GM10847 (cell line): Measurements from ENCODE around the gene NFKB1.

Experiments
- POLR2A ChIP-seq: IDR thresholded peaks from 2 replicates; pipeline ENCODE4 v1.6.1; 2011; ENCODE audit not compliant: insufficient read length; ENCODE audit errors: extremely low read depth

Gene NFKB1

GRCh38 chr4:102589743-102590142, 88.6 kb downstream of the NFKB1 start:
- TF ChIP-seq POLR2A: no peak

GRCh38 chr4:102592256-102592655, 91.1 kb downstream of the NFKB1 start:
- no peak for TF ChIP-seq POLR2A

- TF ChIP-seq POLR2A: no peak
These were observed 92.0 kb downstream of the NFKB1 start for GRCh38 chr4:102593147-102593546.

- TF ChIP-seq POLR2A: no peak
These were observed 92.8 kb downstream of the NFKB1 start for GRCh38 chr4:102594000-102594399.

GRCh38 chr4:102596532-102596931, 95.4 kb downstream of the NFKB1 start:
- no peak for TF ChIP-seq POLR2A

- no peak for TF ChIP-seq POLR2A
These were observed 97.1 kb downstream of the NFKB1 start for GRCh38 chr4:102598086-102598761.

- no peak for TF ChIP-seq POLR2A
These were observed 97.7 kb downstream of the NFKB1 start for GRCh38 chr4:102598762-102599374.

- no peak for TF ChIP-seq POLR2A
These were observed 98.3 kb downstream of the NFKB1 start for GRCh38 chr4:102599455-102599854.

GRCh38 chr4:102599886-102600285, 98.7 kb downstream of the NFKB1 start:
- no peak for TF ChIP-seq POLR2A

GRCh38 chr4:102600689-102601088, 99.5 kb downstream of the NFKB1 start:
- no peak for TF ChIP-seq POLR2A

GRCh38 chr4:102601586-102602227, 100.5 kb downstream of the NFKB1 start:
- TF ChIP-seq POLR2A: no peak

GRCh38 chr4:102604222-102604940, 103.2 kb downstream of the NFKB1 start:
- TF ChIP-seq POLR2A: no peak

GRCh38 chr4:102606261-102606660, 105.1 kb downstream of the NFKB1 start:
- TF ChIP-seq POLR2A: no peak

GRCh38 chr4:102606846-102607450, 105.8 kb downstream of the NFKB1 start:
- no peak for TF ChIP-seq POLR2A

GRCh38 chr4:102608190-102608589, 107.0 kb downstream of the NFKB1 start:
- TF ChIP-seq POLR2A: no peak
